Astrocyte (in vitro differentiated cells and primary cell): Measurements from ENCODE around the gene RPS6KB2. TPM values are rescaled to one million over a fixed set of nuclear protein-coding genes. Genes with fewer than 3 reads are reported as not detected.
"Not testable (repeated sequence)": the region's sequence is repeated elsewhere in the genome, so short reads cannot be mapped to it uniquely, and the experiment has no call there.

Experiments
- DNase-seq: peaks from one replicate; pipeline ENCODE4 v3.0.0-alpha.2; 2010; ENCODE audit warnings: low read depth
- FAIRE-seq: peaks from 2 replicates; lab custom pipeline; 2011; peaks lifted over from hg19 to GRCh38; lab: Jason Lieb, UNC
- H2AFZ ChIP-seq: 2 replicates; pipeline ENCODE4 v1.6.0; 2012; ENCODE audit warnings: low read depth, low read length, inconsistent platforms
- H3K27ac ChIP-seq: 2 replicates; pipeline ENCODE4 v1.5.1; 2011; ENCODE audit warnings: low read depth, low read length, inconsistent platforms
- H3K27me3 ChIP-seq: 2 replicates; pipeline ENCODE4 v1.6.0; 2011; ENCODE audit warnings: low read length, inconsistent platforms; ENCODE audit not compliant: insufficient read depth
- H3K36me3 ChIP-seq: 2 replicates; pipeline ENCODE4 v1.5.1; 2011; ENCODE audit warnings: low read length, inconsistent platforms; ENCODE audit not compliant: insufficient read depth
- H3K4me1 ChIP-seq: 2 replicates; pipeline ENCODE4 v1.5.1; 2011; ENCODE audit warnings: low read length, inconsistent platforms; ENCODE audit not compliant: insufficient read depth
- H3K4me2 ChIP-seq: 2 replicates; pipeline ENCODE4 v1.6.0; 2012; ENCODE audit warnings: low read length, inconsistent platforms
- H3K4me3 ChIP-seq: 2 replicates; pipeline ENCODE4 v1.5.1; 2011; ENCODE audit warnings: low read depth, mild to moderate bottlenecking, low read length, inconsistent platforms; ENCODE audit not compliant: insufficient read depth
- H3K79me2 ChIP-seq: 2 replicates; pipeline ENCODE4 v1.6.0; 2012; ENCODE audit warnings: mild to moderate bottlenecking, low read length, inconsistent platforms; ENCODE audit not compliant: insufficient read depth
- H3K9ac ChIP-seq: 2 replicates; pipeline ENCODE4 v1.6.0; 2012; ENCODE audit warnings: mild to moderate bottlenecking, low read length, inconsistent platforms
- H3K9me3 ChIP-seq: 2 replicates; pipeline ENCODE4 v1.5.1; 2012; ENCODE audit warnings: low read depth, mild to moderate bottlenecking, low read length, inconsistent platforms; ENCODE audit not compliant: insufficient read depth
- H4K20me1 ChIP-seq: 2 replicates; pipeline ENCODE4 v1.6.0; 2012; ENCODE audit warnings: low read length, inconsistent platforms; ENCODE audit not compliant: insufficient read depth
- H3K27ac Mint-ChIP-seq: one replicate; pipeline ENCODE4 v1.8.0; 2021; ENCODE audit warnings: mild to moderate bottlenecking, mixed read lengths; ENCODE audit not compliant: unreplicated experiment
- H3K27me3 Mint-ChIP-seq: one replicate; pipeline ENCODE4 v1.8.0; 2021; ENCODE audit warnings: low read depth, mixed read lengths; ENCODE audit not compliant: unreplicated experiment
- H3K36me3 Mint-ChIP-seq: one replicate; pipeline ENCODE4 v1.8.0; 2021; ENCODE audit warnings: low read depth, mixed read lengths; ENCODE audit not compliant: unreplicated experiment
- H3K4me1 Mint-ChIP-seq: one replicate; pipeline ENCODE4 v1.8.0; 2021; ENCODE audit warnings: low read depth, mixed read lengths; ENCODE audit not compliant: unreplicated experiment
- H3K4me3 Mint-ChIP-seq: one replicate; pipeline ENCODE4 v1.8.0; 2021; ENCODE audit warnings: mild to moderate bottlenecking, moderate library complexity, mixed read lengths; ENCODE audit not compliant: unreplicated experiment
- H3K9me3 Mint-ChIP-seq: one replicate; pipeline ENCODE4 v1.8.0; 2021; ENCODE audit warnings: mild to moderate bottlenecking, mixed read lengths; ENCODE audit not compliant: unreplicated experiment
- CTCF ChIP-seq: IDR thresholded peaks from 2 replicates; pipeline ENCODE4 v1.5.1; 2011; ENCODE audit warnings: low read depth, mild to moderate bottlenecking, inconsistent platforms, low read length, moderate library complexity; ENCODE audit not compliant: insufficient read depth
- EZH2 ChIP-seq: IDR thresholded peaks from 2 replicates; pipeline ENCODE4 v1.6.1; 2012; ENCODE audit warnings: mild to moderate bottlenecking, low read length, inconsistent platforms; ENCODE audit not compliant: insufficient read depth
- total RNA-seq: library from RNA; stranded (reverse); gene quantifications from 2 replicates; pipeline ENCODE4 v1.2.1, GENCODE V29; 2021

Gene RPS6KB2
- total RNA-seq, 1 donor from 2014 or later, result 52.9 TPM

- Mint-ChIP-seq H3K4me3 (peak overlapping the region; percentile 50), H3K36me3 (no peaks in the 10 kb centered on the region), H3K9me3 (no peaks in the 10 kb centered on the region), H3K27me3 (no peaks in the 10 kb centered on the region), H3K27ac (peak overlapping the region; percentile 77), H3K4me1 (peaks cover under 1% of the 10 kb centered on the region)
- Histone ChIP-seq H3K9ac (no peak overlapping the region), H3K79me2 (peaks cover 9% of the 10 kb centered on the region), H3K4me1 (peaks cover 10% of the 10 kb centered on the region), H3K27ac (no peak overlapping the region), H3K4me3 (no peak overlapping the region), H3K4me2 (no peak overlapping the region), H4K20me1 (no peaks in the 10 kb centered on the region), H2AFZ (no peak overlapping the region), H3K9me3 (no peaks in the 10 kb centered on the region), H3K27me3 (no peaks in the 10 kb centered on the region), H3K36me3 (no peaks in the 10 kb centered on the region)
- DNase-seq (no peak), FAIRE-seq (no peak)
- TF ChIP-seq EZH2 (no peak), CTCF (no peak)
Measured at GRCh38 chr11:67470337-67471002, 42.2 kb downstream of the RPS6KB2 start.

GRCh38 chr11:67472882-67473281 is 44.6 kb downstream of the RPS6KB2 start:
- Histone ChIP-seq H3K27me3 (no peaks in the 10 kb centered on the region), H2AFZ (no peak overlapping the region), H3K36me3 (no peaks in the 10 kb centered on the region), H3K4me2 (no peak overlapping the region), H3K9me3 (no peaks in the 10 kb centered on the region), H3K27ac (no peak overlapping the region), H3K9ac (no peak overlapping the region), H4K20me1 (no peaks in the 10 kb centered on the region), H3K4me1 (peaks cover 7% of the 10 kb centered on the region), H3K79me2 (peaks cover 8% of the 10 kb centered on the region), H3K4me3 (no peak overlapping the region)
- no peaks in the 10 kb centered on the region for H3K4me1 Mint-ChIP-seq
- no peaks in the 10 kb centered on the region for H3K9me3 Mint-ChIP-seq
- no peak for DNase-seq
- H3K4me3 Mint-ChIP-seq, result no peak overlapping the region
- H3K27me3 Mint-ChIP-seq, result peaks cover 2% of the 10 kb centered on the region
- H3K36me3 Mint-ChIP-seq, result no peaks in the 10 kb centered on the region
- no peak for FAIRE-seq
- no peak overlapping the region for H3K27ac Mint-ChIP-seq
- no peak for TF ChIP-seq CTCF
- TF ChIP-seq EZH2, result no peak

GRCh38 chr11:67476692-67477091 is 48.4 kb downstream of the RPS6KB2 start:
- not testable (repeated sequence) for H2AFZ ChIP-seq, H3K4me2 ChIP-seq, H3K4me1 ChIP-seq, H3K27ac Mint-ChIP-seq, H3K4me1 Mint-ChIP-seq, H3K79me2 ChIP-seq, H3K27me3 Mint-ChIP-seq, H3K9me3 Mint-ChIP-seq, DNase-seq, H3K9me3 ChIP-seq, H3K4me3 ChIP-seq, H4K20me1 ChIP-seq, H3K27me3 ChIP-seq, H3K4me3 Mint-ChIP-seq, H3K36me3 Mint-ChIP-seq, H3K9ac ChIP-seq, H3K36me3 ChIP-seq, H3K27ac ChIP-seq, FAIRE-seq

- H3K4me3 Mint-ChIP-seq, H3K27me3 Mint-ChIP-seq, H3K27ac ChIP-seq, DNase-seq, H3K4me1 Mint-ChIP-seq, H3K36me3 ChIP-seq, H2AFZ ChIP-seq, H3K27me3 ChIP-seq, H3K9ac ChIP-seq, H3K27ac Mint-ChIP-seq, H3K36me3 Mint-ChIP-seq, H4K20me1 ChIP-seq, H3K9me3 Mint-ChIP-seq, H3K4me1 ChIP-seq, H3K4me3 ChIP-seq, FAIRE-seq, H3K79me2 ChIP-seq, H3K9me3 ChIP-seq, H3K4me2 ChIP-seq: not testable (repeated sequence)
Measured at GRCh38 chr11:67477344-67478050, 49.2 kb downstream of the RPS6KB2 start.
